Adrenal gland (tissue), 5 donors: ENCODE results near the gene PRKCI.

ENCODE experiments used
- CTCF ChIP-seq, 6 experiments: fragments of 450-650 bp in 4 of 6; fragments of 200-600 bp in 2 of 6; sonication (generic) in 1 of 6; IDR thresholded peaks; 1 replicate in 5 of 6; 2 replicates in 1 of 6; pipeline versions ENCODE4 v1.5.1 to v1.8.0; 2016 to 2021; ENCODE audit warnings: antibody characterized with exemption in 6 of 6, mild to moderate bottlenecking in 2 of 6, moderate library complexity in 1 of 6
- POLR2A ChIP-seq, 2 donors: fragments of 450-650 bp; IDR thresholded peaks; one replicate each; pipeline ENCODE4 v1.6.1; 2017; ENCODE audit warnings: antibody characterized with exemption in 2 of 2, mild to moderate bottlenecking in 2 of 2, moderate library complexity in 1 of 2
- donor health status: DM: no; HTN: no; CAD: no.

- TF ChIP-seq CTCF (IDR thresholded peaks at IDR 0.05) (no peak), POLR2A (IDR thresholded peaks at IDR 0.05) (no peak)
Observed at GRCh38 chr3:170322566-170323269, 100.5 kb downstream of the PRKCI start.
